ENCODE data around the gene BMPR1A. TPM values are rescaled to one million over a fixed set of nuclear protein-coding genes. Genes with fewer than 3 reads are reported as not detected.

Gene BMPR1A
- 68.1 and 73.1 TPM in 2 replicates for total RNA-seq

DNA sequence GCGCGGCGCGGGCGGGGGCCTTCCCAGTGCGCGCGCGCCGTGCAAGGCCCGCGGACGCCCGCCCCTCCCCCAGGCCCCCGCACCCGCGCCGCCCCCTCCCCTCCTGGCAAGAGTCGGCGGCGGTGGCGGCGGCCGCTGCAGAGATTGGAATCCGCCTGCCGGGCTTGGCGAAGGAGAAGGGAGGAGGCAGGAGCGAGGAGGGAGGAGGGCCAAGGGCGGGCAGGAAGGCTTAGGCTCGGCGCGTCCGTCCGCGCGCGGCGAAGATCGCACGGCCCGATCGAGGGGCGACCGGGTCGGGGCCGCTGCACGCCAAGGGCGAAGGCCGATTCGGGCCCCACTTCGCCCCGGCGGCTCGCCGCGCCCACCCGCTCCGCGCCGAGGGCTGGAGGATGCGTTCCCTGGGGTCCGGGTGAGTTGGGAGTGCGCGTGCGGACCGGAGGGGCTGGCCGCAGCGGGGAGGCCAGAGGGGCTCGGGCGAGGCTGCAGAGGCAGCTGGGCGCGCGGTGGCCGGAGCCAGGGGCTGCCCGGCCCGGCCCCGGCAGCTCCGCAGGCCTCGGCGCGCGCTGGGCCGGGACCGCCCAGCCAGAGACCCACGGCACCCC lies at the start of gene BMPR1A:
BMPR1A (plus strand) TSS at position 109 of the 602 bp plus-strand sequence. CDS start 119,400 bp downstream, outside the sequence.

DNA sequence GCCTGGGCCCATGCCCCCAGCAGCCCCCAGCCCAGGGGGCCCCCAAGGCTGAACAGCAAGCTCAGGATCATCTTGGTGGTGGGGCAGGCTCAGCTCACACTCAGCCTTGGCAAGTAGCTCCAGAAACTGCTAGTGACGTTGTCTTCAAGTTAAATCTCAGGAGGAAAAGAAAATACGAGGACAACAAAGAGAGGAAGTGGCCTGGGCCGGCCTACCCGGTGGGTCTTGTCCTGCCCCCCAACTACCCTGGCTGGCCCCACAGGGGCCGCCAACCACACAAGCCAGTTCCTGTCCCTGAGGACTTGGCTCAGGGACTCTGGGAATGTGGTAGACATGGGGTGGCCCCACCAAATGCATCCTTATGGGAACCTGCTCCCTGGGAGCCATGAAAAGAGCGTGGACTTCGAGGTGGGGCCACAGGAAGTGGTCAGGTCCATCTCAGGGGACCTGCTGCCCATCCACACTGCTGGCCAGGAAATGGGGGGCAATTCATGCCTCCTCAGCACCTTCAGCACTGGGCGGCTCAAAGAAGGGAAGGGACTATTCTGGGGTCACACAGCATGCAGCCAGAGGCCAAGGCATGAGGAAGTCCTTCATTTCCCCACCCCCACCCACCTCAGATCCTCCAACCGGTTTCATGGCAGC lies 201.2 kb downstream of the BMPR1A start, which contains the start of gene MMRN2:
MMRN2 (minus strand) TSS at position 145 of the 645 bp plus-strand sequence; CDS start at position 71, 74 bp downstream.

DNA sequence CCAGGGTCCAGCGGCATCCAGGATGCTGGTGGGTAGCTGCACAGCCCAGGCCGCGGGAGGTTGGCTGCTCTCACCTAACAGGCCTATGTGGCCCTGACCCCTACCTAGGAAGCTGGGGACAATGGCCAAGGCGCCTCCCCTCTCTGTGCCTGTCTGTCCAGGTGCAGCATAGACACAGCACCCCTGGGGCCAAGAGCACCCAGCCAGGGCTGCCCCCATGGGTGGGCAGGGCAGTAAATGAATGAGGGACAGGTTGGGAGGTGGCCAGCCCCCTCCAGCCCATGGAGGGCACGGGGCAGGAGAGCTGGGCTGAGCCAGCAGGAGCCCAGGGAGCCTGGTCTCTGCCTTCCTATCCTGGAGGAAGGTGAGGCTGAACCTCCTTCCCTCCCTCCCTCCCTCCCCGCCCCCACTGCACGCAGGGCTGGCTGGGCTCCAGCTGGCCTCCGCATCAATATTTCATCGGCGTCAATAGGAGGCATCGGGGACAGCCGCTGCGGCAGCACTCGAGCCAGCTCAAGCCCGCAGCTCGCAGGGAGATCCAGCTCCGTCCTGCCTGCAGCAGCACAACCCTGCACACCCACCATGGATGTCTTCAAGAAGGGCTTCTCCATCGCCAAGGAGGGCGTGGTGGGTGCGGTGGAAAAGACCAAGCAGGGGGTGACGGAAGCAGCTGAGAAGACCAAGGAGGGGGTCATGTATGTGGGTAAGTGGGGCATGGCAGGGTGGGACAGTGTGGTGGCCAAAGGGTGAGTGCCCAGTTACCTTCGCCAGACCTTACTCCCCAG lies 201.9 kb downstream of the BMPR1A start, which contains the start of gene SNCG:
SNCG (plus strand) TSS at position 484 of the 785 bp plus-strand sequence; CDS start at position 583, 99 bp downstream.

DNA sequence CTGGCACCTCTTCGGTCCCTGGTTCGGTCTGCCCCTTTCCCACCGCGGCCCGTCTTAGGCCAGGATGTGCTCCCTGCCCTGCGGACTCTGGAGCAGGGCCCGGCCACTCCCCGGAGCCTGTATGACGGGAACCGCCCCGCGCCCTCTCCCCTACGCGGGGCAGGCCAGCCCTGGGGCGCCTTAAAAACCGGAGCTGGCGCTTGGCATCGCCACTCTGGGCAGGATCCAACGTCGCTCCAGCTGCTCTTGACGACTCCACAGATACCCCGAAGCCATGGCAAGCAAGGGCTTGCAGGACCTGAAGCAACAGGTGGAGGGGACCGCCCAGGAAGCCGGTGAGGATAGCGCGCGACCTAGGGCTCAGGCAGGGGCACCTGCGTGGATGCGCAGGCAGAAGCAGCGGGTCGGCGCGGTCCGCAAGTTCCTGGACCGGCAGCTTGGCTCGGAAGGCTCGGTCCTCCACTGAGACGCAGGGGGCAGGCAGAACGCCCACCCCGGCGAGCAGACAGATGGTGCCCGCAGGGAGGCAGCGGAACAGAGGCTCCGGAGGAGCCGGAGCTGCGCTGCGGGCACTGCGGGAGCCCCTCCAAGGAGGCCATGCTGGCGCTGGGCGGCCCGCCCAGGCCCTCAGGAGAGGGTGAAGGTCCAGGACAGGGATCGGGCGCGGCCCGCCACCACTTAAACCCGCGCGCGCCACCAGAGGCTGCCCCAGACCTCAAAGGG lies 212.0 kb downstream of the BMPR1A start, which contains the start of gene ADIRF:
ADIRF (plus strand) TSS at position 212 of the 723 bp plus-strand sequence; CDS start at position 275, 63 bp downstream.

Other genes starting within 250 kb of the BMPR1A start
- gene WAPL, start 234.8 kb upstream of the BMPR1A start, total RNA-seq = 36.9 and 47.3 TPM in 2 replicates
- not detected in 2 replicates for gene OPN4, start 102.1 kb upstream of the BMPR1A start, total RNA-seq
- gene LDB3, start 88.1 kb upstream of the BMPR1A start, total RNA-seq = under 0.01 TPM in 1 of 2 replicates, not detected in the other
- 3.6 and 4.8 TPM in 2 replicates for gene MMRN2, start 201.0 kb downstream of the BMPR1A start, total RNA-seq
- gene SNCG, start 202.0 kb downstream of the BMPR1A start, total RNA-seq = 8.8 and 11.8 TPM in 2 replicates
- 159 and 195 TPM in 2 replicates for gene ADIRF, start 211.9 kb downstream of the BMPR1A start, total RNA-seq